ENCODE results near the gene WNT9A. TPM values are rescaled to one million over a fixed set of nuclear protein-coding genes. Genes with fewer than 3 reads are reported as not detected.

WNT9A gene
- total and polyA plus RNA-seq, 4 experiments from 2014 or later = 0.08 to 0.15 (median 0.08) TPM; not detected in 1

- Histone ChIP-seq H3K27me3 (ENCODE audit: insufficient read depth, low read length) (no peaks in the 10 kb centered on the region), H3K4me3 (ENCODE audit: low read length in 2 of 2) (no peak overlapping the region), H3K27ac (ENCODE audit: low read depth, low read length) (no peak overlapping the region), H3K9me3 (ENCODE audit: control insufficient read depth in 1 of 2, low read length in 2 of 2) (no peaks in the 10 kb centered on the region), H3K4me1 (ENCODE audit: insufficient read depth, low read length) (no peaks in the 10 kb centered on the region), H3K36me3 (ENCODE audit: insufficient read depth, low read length) (no peaks in the 10 kb centered on the region)
- intact Hi-C loops (cut with micrococcal nuclease) = no loop called here
- ChIA-PET CTCF (ENCODE audit: partially characterized antibody) (interaction anchor here (0.8 kb wide), 1 partner anchor 13 kb away, joined by 3 read pairs; no protein-coding TSS in a partner anchor), POLR2A (ENCODE audit: partially characterized antibody) (interaction anchor here (1.3 kb wide), 1 partner anchor 9 kb away, joined by 3 read pairs; no protein-coding TSS in a partner anchor)
- Mint-ChIP-seq H3K36me3 (no peaks in the 10 kb centered on the region), H3K27ac (no peak overlapping the region), H3K27me3 (no peaks in the 10 kb centered on the region), H3K4me1 (peaks cover 0 to 7% (median 2%) of the 10 kb centered on the region in 4 donors), H3K9me3 (peaks cover 0 to 1% (median 0%) of the 10 kb centered on the region in 8 donors), H3K4me3 (no peak overlapping the region)
- no peak for DNase-seq
These were observed 7.7 kb downstream of the WNT9A start for GRCh38 chr1:227939791-227940771.

GRCh38 chr1:227938911-227939790, 8.6 kb downstream of the WNT9A start:
- no peak overlapping the region for H3K27ac ChIP-seq (ENCODE audit: low read depth, low read length)
- H3K4me1 ChIP-seq (ENCODE audit: insufficient read depth, low read length) = no peaks in the 10 kb centered on the region
- H3K36me3 Mint-ChIP-seq = no peaks in the 10 kb centered on the region
- DNase-seq = peak in 1 of 5 donors; percentile 12
- POLR2A ChIA-PET (ENCODE audit: partially characterized antibody) = interaction anchor here (1.3 kb wide), 1 partner anchor 10 kb away, joined by 3 read pairs; no protein-coding TSS in a partner anchor
- peak overlapping the region in 1 of 7 donors; percentile 12 for H3K27ac Mint-ChIP-seq
- peaks cover 0 to 1% (median 0%) of the 10 kb centered on the region in 8 donors for H3K9me3 Mint-ChIP-seq
- H3K36me3 ChIP-seq (ENCODE audit: insufficient read depth, low read length) = no peaks in the 10 kb centered on the region
- peaks cover 3 to 12% (median 5%) of the 10 kb centered on the region in 4 donors for H3K4me1 Mint-ChIP-seq
- CTCF ChIA-PET (ENCODE audit: partially characterized antibody) = interaction anchor here (0.8 kb wide), 1 partner anchor 14 kb away, joined by 3 read pairs; no protein-coding TSS in a partner anchor
- no peaks in the 10 kb centered on the region for H3K27me3 Mint-ChIP-seq
- H3K4me3 Mint-ChIP-seq = no peak overlapping the region
- no peaks in the 10 kb centered on the region for H3K27me3 ChIP-seq (ENCODE audit: insufficient read depth, low read length)
- intact Hi-C loops (cut with micrococcal nuclease) = no loop called here
- H3K4me3 ChIP-seq (ENCODE audit: low read length in 2 of 2) = no peak overlapping the region
- H3K9me3 ChIP-seq (ENCODE audit: control insufficient read depth in 1 of 2, low read length in 2 of 2) = no peaks in the 10 kb centered on the region

- Mint-ChIP-seq H3K36me3 (no peaks in the 10 kb centered on the region), H3K4me3 (peak overlapping the region in 1 of 8 donors; percentile 4), H3K4me1 (peaks cover 3 to 12% (median 5%) of the 10 kb centered on the region in 4 donors), H3K9me3 (peaks cover 0 to 1% (median 0%) of the 10 kb centered on the region in 8 donors), H3K27me3 (no peaks in the 10 kb centered on the region), H3K27ac (peak overlapping the region in 1 of 7 donors; percentile 3)
- Histone ChIP-seq H3K4me1 (ENCODE audit: insufficient read depth, low read length) (no peaks in the 10 kb centered on the region), H3K36me3 (ENCODE audit: insufficient read depth, low read length) (no peaks in the 10 kb centered on the region), H3K4me3 (ENCODE audit: low read length in 2 of 2) (no peak overlapping the region), H3K27ac (ENCODE audit: low read depth, low read length) (no peak overlapping the region), H3K9me3 (ENCODE audit: control insufficient read depth in 1 of 2, low read length in 2 of 2) (no peaks in the 10 kb centered on the region), H3K27me3 (ENCODE audit: insufficient read depth, low read length) (no peaks in the 10 kb centered on the region)
- no peak for DNase-seq
- CTCF ChIA-PET (ENCODE audit: partially characterized antibody) = no interaction called here
- intact Hi-C loops (cut with micrococcal nuclease) = no loop called here
- POLR2A ChIA-PET (ENCODE audit: partially characterized antibody) = no interaction called here
These were observed 9.5 kb downstream of the WNT9A start for GRCh38 chr1:227938276-227938675.

- ChIA-PET CTCF (ENCODE audit: partially characterized antibody) (no interaction called here), POLR2A (ENCODE audit: partially characterized antibody) (no interaction called here)
- Histone ChIP-seq H3K36me3 (ENCODE audit: insufficient read depth, low read length) (no peaks in the 10 kb centered on the region), H3K4me1 (ENCODE audit: insufficient read depth, low read length) (no peaks in the 10 kb centered on the region), H3K4me3 (ENCODE audit: low read length in 2 of 2) (no peak overlapping the region), H3K9me3 (ENCODE audit: control insufficient read depth in 1 of 2, low read length in 2 of 2) (no peaks in the 10 kb centered on the region), H3K27me3 (ENCODE audit: insufficient read depth, low read length) (no peaks in the 10 kb centered on the region), H3K27ac (ENCODE audit: low read depth, low read length) (no peak overlapping the region)
- Mint-ChIP-seq H3K4me1 (peaks cover 3 to 12% (median 5%) of the 10 kb centered on the region in 4 donors), H3K4me3 (no peak overlapping the region), H3K27ac (peak overlapping the region in 1 of 7 donors; percentile 4), H3K9me3 (peaks cover 0 to 1% (median 0%) of the 10 kb centered on the region in 8 donors), H3K36me3 (no peaks in the 10 kb centered on the region), H3K27me3 (no peaks in the 10 kb centered on the region)
- DNase-seq = no peak
- intact Hi-C loops (cut with micrococcal nuclease) = no loop called here
These were observed 9.9 kb downstream of the WNT9A start for GRCh38 chr1:227937838-227938145.

- Histone ChIP-seq H3K9me3 (ENCODE audit: control insufficient read depth in 1 of 2, low read length in 2 of 2) (no peaks in the 10 kb centered on the region), H3K4me3 (ENCODE audit: low read length in 2 of 2) (no peak overlapping the region), H3K36me3 (ENCODE audit: insufficient read depth, low read length) (no peaks in the 10 kb centered on the region), H3K27me3 (ENCODE audit: insufficient read depth, low read length) (no peaks in the 10 kb centered on the region), H3K27ac (ENCODE audit: low read depth, low read length) (no peak overlapping the region), H3K4me1 (ENCODE audit: insufficient read depth, low read length) (no peaks in the 10 kb centered on the region)
- intact Hi-C loops (cut with micrococcal nuclease) = no loop called here
- DNase-seq = peak in 1 of 5 donors; percentile 2
- Mint-ChIP-seq H3K4me1 (peaks cover 8 to 14% (median 9%) of the 10 kb centered on the region in 4 donors), H3K36me3 (no peaks in the 10 kb centered on the region), H3K9me3 (peaks cover 0 to 1% (median 0%) of the 10 kb centered on the region in 8 donors), H3K27ac (peak overlapping the region in 2 of 7 donors; percentile 42 to 59), H3K4me3 (no peak overlapping the region), H3K27me3 (no peaks in the 10 kb centered on the region)
- ChIA-PET POLR2A (ENCODE audit: partially characterized antibody) (no interaction called here), CTCF (ENCODE audit: partially characterized antibody) (interaction anchor here (1.1 to 1.2 kb wide), 2 partner anchors 17 to 175 kb away, joined by 4 read pairs; no protein-coding TSS in a partner anchor)
These were observed 10.5 kb downstream of the WNT9A start for GRCh38 chr1:227937031-227937837.

- CTCF ChIA-PET (ENCODE audit: partially characterized antibody) = interaction anchor here (1.2 kb wide), 1 partner anchor 174 kb away, joined by 4 read pairs; no protein-coding TSS in a partner anchor
- no peak for DNase-seq
- H3K4me3 Mint-ChIP-seq = peak overlapping the region in 1 of 8 donors; percentile 6
These were observed 11.9 kb downstream of the WNT9A start for GRCh38 chr1:227935826-227936225.

More at GRCh38 chr1:227935826-227936225, 11.9 kb downstream of the WNT9A start:
- no peaks in the 10 kb centered on the region for H3K9me3 ChIP-seq (ENCODE audit: control insufficient read depth in 1 of 2, low read length in 2 of 2)
- intact Hi-C loops (cut with micrococcal nuclease) = no loop called here
- POLR2A ChIA-PET (ENCODE audit: partially characterized antibody) = no interaction called here
- H3K36me3 ChIP-seq (ENCODE audit: insufficient read depth, low read length) = no peaks in the 10 kb centered on the region
- no peak overlapping the region for H3K27ac ChIP-seq (ENCODE audit: low read depth, low read length)
- no peaks in the 10 kb centered on the region for H3K4me1 ChIP-seq (ENCODE audit: insufficient read depth, low read length)
- peaks cover 15 to 22% (median 19%) of the 10 kb centered on the region in 4 donors for H3K4me1 Mint-ChIP-seq
- H3K27ac Mint-ChIP-seq = peak overlapping the region in 2 of 7 donors; percentile 52 to 83
- H3K36me3 Mint-ChIP-seq = no peaks in the 10 kb centered on the region
- H3K9me3 Mint-ChIP-seq = peaks cover 0 to 1% (median 0%) of the 10 kb centered on the region in 8 donors
- no peaks in the 10 kb centered on the region for H3K27me3 Mint-ChIP-seq
- H3K4me3 ChIP-seq (ENCODE audit: low read length in 2 of 2) = no peak overlapping the region
- H3K27me3 ChIP-seq (ENCODE audit: insufficient read depth, low read length) = no peaks in the 10 kb centered on the region
